ENCODE results near the gene RTN4R. TPM values are rescaled to one million over a fixed set of nuclear protein-coding genes. Genes with fewer than 3 reads are reported as not detected.

RTN4R gene
- total RNA-seq, 1 experiment from 2014 or later = 25.0 TPM

DNA sequence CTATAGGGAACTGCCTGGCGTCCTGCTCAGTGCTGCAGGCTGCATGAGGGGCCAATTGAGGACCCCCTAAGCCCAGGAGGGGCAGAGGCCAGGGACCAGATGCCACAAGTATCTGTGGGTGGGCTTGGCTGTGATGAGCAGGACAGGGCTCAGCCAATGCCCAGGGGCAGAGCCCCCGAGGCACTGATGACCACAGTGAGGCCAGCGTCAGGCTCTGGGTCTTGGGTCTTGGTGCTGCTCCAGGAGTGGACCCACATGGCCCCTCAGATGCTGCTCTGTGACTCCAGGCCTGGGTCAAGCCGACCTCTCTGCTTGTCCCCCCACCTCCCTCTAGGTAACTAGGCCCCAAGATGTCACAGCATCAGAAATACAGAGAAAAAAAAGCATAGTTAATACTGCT lies 50.6 kb downstream of the RTN4R start:
- ATAC-seq (no peak), DNase-seq (ENCODE audit: low spot score) (no peak)
- TF ChIP-seq SOX15 (CRISPR knock-in tag; IDR thresholded peaks at IDR 0.05) (no peak), ZBTB21 (CRISPR knock-in tag; IDR thresholded peaks at IDR 0.05; ENCODE audit: borderline replicate concordance) (no peak), MXD4 (CRISPR knock-in tag; IDR thresholded peaks at IDR 0.05; ENCODE audit: borderline replicate concordance) (no peak), NFYB (CRISPR knock-in tag; conservative IDR thresholded peaks at IDR 0.05; ENCODE audit: low read depth) (no peak), CREB1 (CRISPR knock-in tag; IDR thresholded peaks at IDR 0.05) (no peak), ESRRA (CRISPR knock-in tag; IDR thresholded peaks at IDR 0.05; ENCODE audit: borderline replicate concordance) (no peak), CBFB (CRISPR knock-in tag; IDR thresholded peaks at IDR 0.05; ENCODE audit: low read depth) (no peak), ZNF219 (CRISPR knock-in tag; IDR thresholded peaks at IDR 0.05; ENCODE audit: borderline replicate concordance) (no peak), ZNF121 (CRISPR knock-in tag; IDR thresholded peaks at IDR 0.05) (no peak), ZNF671 (CRISPR knock-in tag; IDR thresholded peaks at IDR 0.05) (no peak)
- TF ChIP-seq, protein P1, sequence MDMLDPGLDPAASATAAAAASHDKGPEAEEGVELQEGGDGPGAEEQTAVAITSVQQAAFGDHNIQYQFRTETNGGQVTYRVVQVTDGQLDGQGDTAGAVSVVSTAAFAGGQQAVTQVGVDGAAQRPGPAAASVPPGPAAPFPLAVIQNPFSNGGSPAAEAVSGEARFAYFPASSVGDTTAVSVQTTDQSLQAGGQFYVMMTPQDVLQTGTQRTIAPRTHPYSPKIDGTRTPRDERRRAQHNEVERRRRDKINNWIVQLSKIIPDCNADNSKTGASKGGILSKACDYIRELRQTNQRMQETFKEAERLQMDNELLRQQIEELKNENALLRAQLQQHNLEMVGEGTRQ (CRISPR knock-in tag; IDR thresholded peaks at IDR 0.05) = no peak
- TF ChIP-seq, protein P2, sequence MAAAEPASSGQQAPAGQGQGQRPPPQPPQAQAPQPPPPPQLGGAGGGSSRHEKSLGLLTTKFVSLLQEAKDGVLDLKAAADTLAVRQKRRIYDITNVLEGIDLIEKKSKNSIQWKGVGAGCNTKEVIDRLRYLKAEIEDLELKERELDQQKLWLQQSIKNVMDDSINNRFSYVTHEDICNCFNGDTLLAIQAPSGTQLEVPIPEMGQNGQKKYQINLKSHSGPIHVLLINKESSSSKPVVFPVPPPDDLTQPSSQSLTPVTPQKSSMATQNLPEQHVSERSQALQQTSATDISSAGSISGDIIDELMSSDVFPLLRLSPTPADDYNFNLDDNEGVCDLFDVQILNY (CRISPR knock-in tag; IDR thresholded peaks at IDR 0.05) = no peak
- TF ChIP-seq, protein P3, sequence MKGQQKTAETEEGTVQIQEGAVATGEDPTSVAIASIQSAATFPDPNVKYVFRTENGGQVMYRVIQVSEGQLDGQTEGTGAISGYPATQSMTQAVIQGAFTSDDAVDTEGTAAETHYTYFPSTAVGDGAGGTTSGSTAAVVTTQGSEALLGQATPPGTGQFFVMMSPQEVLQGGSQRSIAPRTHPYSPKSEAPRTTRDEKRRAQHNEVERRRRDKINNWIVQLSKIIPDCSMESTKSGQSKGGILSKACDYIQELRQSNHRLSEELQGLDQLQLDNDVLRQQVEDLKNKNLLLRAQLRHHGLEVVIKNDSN (CRISPR knock-in tag; IDR thresholded peaks at IDR 0.05) = no peak
- H3K4me3 Mint-ChIP-seq = no peak overlapping the region
- no peaks in the 10 kb centered on the region for H3K27me3 Mint-ChIP-seq (ENCODE audit: low read depth)
- CTCF ChIA-PET = no interaction called here
- peaks cover 5% of the 10 kb centered on the region for H3K9me3 Mint-ChIP-seq
- H3K36me3 Mint-ChIP-seq = no peaks in the 10 kb centered on the region
- no peaks in the 10 kb centered on the region for H3K4me1 Mint-ChIP-seq
- POLR2A ChIA-PET = no interaction called here
- no peak overlapping the region for H3K27ac Mint-ChIP-seq

DNA sequence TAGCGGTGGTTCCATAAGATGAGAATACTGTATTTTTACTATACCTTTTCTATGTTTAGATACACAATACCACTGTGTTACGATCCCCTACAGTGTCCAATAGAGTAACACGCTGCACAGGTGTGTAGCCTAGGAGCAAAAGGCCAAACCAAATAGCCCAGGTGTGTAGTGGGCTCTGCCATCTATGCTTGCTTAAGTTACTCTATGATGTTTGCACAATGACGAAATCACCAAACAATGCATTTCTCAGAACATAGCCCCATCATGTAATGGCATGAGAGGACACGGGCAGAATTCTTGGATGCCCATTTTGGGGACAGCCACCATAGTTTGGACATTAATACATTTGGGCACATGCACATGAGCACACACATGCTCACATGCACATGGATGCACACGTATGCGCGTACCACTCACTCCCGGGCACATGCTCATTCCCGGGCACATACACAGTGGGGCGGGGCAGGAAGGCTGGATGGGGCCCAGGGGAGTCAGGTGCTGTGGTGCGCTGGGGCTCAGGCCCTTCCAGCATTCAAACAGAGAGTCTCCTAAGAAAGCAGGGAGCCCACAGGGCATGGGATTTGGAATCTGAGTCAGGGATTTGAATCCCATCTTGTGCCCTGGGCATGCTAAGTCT lies 51.1 kb downstream of the RTN4R start:
- CTCF ChIA-PET = interaction anchor here (4.0 kb wide), 1 partner anchor 22 kb away, joined by 39 read pairs; no protein-coding TSS in a partner anchor
- H3K36me3 Mint-ChIP-seq = no peaks in the 10 kb centered on the region
- H3K27me3 Mint-ChIP-seq (ENCODE audit: low read depth) = no peaks in the 10 kb centered on the region
- no peak overlapping the region for H3K27ac Mint-ChIP-seq
- POLR2A ChIA-PET = no interaction called here
- ATAC-seq = no peak
- peaks cover 5% of the 10 kb centered on the region for H3K9me3 Mint-ChIP-seq
- H3K4me3 Mint-ChIP-seq = no peak overlapping the region
- no peaks in the 10 kb centered on the region for H3K4me1 Mint-ChIP-seq
- DNase-seq (ENCODE audit: low spot score) = no peak
- TF ChIP-seq FOXK1 (CRISPR knock-in tag; IDR thresholded peaks at IDR 0.05) = no peak
- no peak for TF ChIP-seq GABPB1 (CRISPR knock-in tag; IDR thresholded peaks at IDR 0.05)
- no peak for TF ChIP-seq JAZF1 (CRISPR knock-in tag; IDR thresholded peaks at IDR 0.05)
- TF ChIP-seq, protein P4, sequence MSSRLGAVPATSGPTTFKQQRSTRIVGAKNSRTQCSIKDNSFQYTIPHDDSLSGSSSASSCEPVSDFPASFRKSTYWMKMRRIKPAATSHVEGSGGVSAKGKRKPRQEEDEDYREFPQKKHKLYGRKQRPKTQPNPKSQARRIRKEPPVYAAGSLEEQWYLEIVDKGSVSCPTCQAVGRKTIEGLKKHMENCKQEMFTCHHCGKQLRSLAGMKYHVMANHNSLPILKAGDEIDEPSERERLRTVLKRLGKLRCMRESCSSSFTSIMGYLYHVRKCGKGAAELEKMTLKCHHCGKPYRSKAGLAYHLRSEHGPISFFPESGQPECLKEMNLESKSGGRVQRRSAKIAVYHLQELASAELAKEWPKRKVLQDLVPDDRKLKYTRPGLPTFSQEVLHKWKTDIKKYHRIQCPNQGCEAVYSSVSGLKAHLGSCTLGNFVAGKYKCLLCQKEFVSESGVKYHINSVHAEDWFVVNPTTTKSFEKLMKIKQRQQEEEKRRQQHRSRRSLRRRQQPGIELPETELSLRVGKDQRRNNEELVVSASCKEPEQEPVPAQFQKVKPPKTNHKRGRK (CRISPR knock-in tag; IDR thresholded peaks at IDR 0.05; ENCODE audit: borderline replicate concordance) = no peak
- TF ChIP-seq GRHL2 (CRISPR knock-in tag; IDR thresholded peaks at IDR 0.05; ENCODE audit: insufficient replicate concordance, severe bottlenecking) = no peak
- TF ChIP-seq, protein P1 (CRISPR knock-in tag; IDR thresholded peaks at IDR 0.05) = no peak
- TF ChIP-seq ZBTB21 (CRISPR knock-in tag; IDR thresholded peaks at IDR 0.05; ENCODE audit: borderline replicate concordance) = no peak
- TF ChIP-seq ZNF138 (CRISPR knock-in tag; conservative IDR thresholded peaks at IDR 0.05) = no peak
- TF ChIP-seq, protein P5, sequence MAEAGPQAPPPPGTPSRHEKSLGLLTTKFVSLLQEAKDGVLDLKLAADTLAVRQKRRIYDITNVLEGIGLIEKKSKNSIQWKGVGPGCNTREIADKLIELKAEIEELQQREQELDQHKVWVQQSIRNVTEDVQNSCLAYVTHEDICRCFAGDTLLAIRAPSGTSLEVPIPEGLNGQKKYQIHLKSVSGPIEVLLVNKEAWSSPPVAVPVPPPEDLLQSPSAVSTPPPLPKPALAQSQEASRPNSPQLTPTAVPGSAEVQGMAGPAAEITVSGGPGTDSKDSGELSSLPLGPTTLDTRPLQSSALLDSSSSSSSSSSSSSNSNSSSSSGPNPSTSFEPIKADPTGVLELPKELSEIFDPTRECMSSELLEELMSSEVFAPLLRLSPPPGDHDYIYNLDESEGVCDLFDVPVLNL (CRISPR knock-in tag; IDR thresholded peaks at IDR 0.05; ENCODE audit: borderline replicate concordance, low read depth) = no peak
- TF ChIP-seq ZNF396 (CRISPR knock-in tag; IDR thresholded peaks at IDR 0.05; ENCODE audit: borderline replicate concordance) = no peak
- no peak for TF ChIP-seq SP1 (CRISPR knock-in tag; conservative IDR thresholded peaks at IDR 0.05)
- TF ChIP-seq, protein P6, sequence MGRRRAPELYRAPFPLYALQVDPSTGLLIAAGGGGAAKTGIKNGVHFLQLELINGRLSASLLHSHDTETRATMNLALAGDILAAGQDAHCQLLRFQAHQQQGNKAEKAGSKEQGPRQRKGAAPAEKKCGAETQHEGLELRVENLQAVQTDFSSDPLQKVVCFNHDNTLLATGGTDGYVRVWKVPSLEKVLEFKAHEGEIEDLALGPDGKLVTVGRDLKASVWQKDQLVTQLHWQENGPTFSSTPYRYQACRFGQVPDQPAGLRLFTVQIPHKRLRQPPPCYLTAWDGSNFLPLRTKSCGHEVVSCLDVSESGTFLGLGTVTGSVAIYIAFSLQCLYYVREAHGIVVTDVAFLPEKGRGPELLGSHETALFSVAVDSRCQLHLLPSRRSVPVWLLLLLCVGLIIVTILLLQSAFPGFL (CRISPR knock-in tag; IDR thresholded peaks at IDR 0.05; ENCODE audit: borderline replicate concordance) = no peak
- no peak for TF ChIP-seq ESRRA (CRISPR knock-in tag; IDR thresholded peaks at IDR 0.05; ENCODE audit: borderline replicate concordance)
- TF ChIP-seq ZNF219 (CRISPR knock-in tag; IDR thresholded peaks at IDR 0.05; ENCODE audit: borderline replicate concordance) = no peak
- TF ChIP-seq OVOL2 (CRISPR knock-in tag; IDR thresholded peaks at IDR 0.05; ENCODE audit: borderline replicate concordance) = no peak

Measured in WTC11 (cell line).